ENCODE measurements around the gene ARHGEF26.
A peak's percentile ranks its signal among the peaks of the same experiment; 100 is the strongest.

ARHGEF26 gene

DNA sequence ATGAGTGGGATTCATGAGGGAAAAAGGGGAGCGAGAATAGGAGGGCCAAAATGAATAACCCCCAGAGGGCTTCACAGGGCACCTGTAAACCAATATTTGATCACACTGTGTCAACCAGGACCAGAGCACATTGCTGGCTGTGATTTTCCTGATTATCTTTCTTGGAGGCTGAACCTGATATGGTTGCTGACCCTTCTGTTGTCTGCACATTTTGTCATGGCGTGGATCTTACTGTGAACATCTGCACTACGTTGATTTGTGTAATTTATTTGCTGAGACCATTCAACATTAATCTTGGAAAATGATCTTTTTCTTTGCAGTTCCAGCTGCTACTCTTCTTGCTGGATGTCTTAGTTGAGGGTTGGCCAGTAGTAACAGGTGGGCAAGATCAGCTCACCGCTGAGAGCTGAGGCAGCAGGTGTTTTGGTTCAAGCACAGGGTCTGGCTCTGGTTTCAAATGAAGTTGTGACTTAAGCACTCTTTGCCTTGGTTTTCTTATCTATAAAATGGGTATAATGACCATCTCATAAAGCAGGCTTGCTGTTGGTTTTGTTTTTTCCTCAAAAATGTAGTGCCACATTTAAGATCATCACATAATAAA is 61.2 kb downstream of the ARHGEF26 start:
- TF ChIP-seq, protein P1, sequence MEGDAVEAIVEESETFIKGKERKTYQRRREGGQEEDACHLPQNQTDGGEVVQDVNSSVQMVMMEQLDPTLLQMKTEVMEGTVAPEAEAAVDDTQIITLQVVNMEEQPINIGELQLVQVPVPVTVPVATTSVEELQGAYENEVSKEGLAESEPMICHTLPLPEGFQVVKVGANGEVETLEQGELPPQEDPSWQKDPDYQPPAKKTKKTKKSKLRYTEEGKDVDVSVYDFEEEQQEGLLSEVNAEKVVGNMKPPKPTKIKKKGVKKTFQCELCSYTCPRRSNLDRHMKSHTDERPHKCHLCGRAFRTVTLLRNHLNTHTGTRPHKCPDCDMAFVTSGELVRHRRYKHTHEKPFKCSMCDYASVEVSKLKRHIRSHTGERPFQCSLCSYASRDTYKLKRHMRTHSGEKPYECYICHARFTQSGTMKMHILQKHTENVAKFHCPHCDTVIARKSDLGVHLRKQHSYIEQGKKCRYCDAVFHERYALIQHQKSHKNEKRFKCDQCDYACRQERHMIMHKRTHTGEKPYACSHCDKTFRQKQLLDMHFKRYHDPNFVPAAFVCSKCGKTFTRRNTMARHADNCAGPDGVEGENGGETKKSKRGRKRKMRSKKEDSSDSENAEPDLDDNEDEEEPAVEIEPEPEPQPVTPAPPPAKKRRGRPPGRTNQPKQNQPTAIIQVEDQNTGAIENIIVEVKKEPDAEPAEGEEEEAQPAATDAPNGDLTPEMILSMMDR (IDR thresholded peaks at IDR 0.05) = no peak
- H3K4me3 ChIP-seq = no peak overlapping the region
- peak overlapping the region; percentile 71 to 80 for H3K27ac ChIP-seq
- DNase-seq (ENCODE audit: low spot score) = no peak

GRCh38 chr3:154182975-154183374 is 61.8 kb downstream of the ARHGEF26 start:
- TF ChIP-seq, protein P1 (IDR thresholded peaks at IDR 0.05) = no peak
- DNase-seq (ENCODE audit: low spot score) = no peak
- Histone ChIP-seq H3K4me3 (no peak overlapping the region), H3K27ac (peak overlapping the region; percentile 16 to 80)

- no peak for DNase-seq (ENCODE audit: low spot score)
- TF ChIP-seq, protein P1 (IDR thresholded peaks at IDR 0.05) = no peak
- Histone ChIP-seq H3K27ac (peak overlapping the region in 1 of 2 donors; percentile 44), H3K4me3 (no peak overlapping the region)
Observed at GRCh38 chr3:154184582-154184981, 63.4 kb downstream of the ARHGEF26 start.

- H3K27ac ChIP-seq = no peak overlapping the region
- DNase-seq (ENCODE audit: low spot score) = no peak
- no peak overlapping the region for H3K4me3 ChIP-seq
- TF ChIP-seq, protein P1 (IDR thresholded peaks at IDR 0.05) = no peak
Observed at GRCh38 chr3:154188437-154188836, 67.2 kb downstream of the ARHGEF26 start.

- DNase-seq (ENCODE audit: low spot score) = no peak
- Histone ChIP-seq H3K27ac (no peak overlapping the region), H3K4me3 (no peak overlapping the region)
- TF ChIP-seq, protein P1 (IDR thresholded peaks at IDR 0.05) = no peak
Observed at GRCh38 chr3:154188846-154189245, 67.7 kb downstream of the ARHGEF26 start.

DNA sequence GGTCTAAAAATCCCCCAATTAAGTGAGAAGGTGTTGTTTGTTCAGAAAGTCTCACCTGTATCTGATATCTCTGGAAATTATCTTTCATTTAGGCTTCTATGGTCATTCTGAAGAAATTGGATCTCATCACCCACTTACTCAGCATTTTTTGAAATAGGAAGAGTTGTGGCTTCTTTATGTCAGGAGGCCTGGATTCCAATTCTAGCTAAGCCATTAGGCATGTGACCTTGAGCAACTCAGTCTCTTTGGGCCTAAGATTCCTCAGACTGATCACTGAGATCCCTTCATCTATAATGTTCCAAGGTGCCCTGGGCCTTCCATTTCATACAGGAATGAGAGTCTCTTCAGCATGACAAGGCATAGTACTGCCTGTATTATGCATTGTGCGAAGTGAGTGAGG is 70.3 kb downstream of the ARHGEF26 start:
- H3K27ac ChIP-seq = no peak overlapping the region

DNA sequence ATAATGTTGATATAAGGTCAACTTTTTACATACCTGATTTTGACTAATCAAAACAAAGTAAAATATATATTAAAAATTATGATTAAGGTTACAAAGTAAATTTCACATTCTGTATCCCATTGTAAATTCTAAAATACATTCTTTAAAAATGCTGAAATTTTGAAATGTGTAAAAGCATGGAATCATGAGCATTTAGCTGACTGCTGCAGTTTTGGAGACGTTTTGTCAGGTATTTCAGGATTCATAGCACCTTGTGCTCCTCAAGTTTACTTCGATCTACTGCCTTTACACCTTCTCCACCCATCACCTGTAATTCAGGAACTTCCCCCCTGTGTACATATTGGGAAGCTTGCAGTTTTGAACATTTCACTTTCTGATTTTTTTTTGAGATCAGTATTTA is 71.0 kb downstream of the ARHGEF26 start:
- Histone ChIP-seq H3K4me3 (no peak overlapping the region), H3K27ac (no peak overlapping the region)
- no peak for DNase-seq (ENCODE audit: low spot score)
- TF ChIP-seq, protein P1 (IDR thresholded peaks at IDR 0.05) = no peak

More for the DNA sequence above, 70.3 kb downstream of the ARHGEF26 start:
- TF ChIP-seq, protein P1 (IDR thresholded peaks at IDR 0.05) = no peak
- DNase-seq (ENCODE audit: low spot score) = no peak
- H3K4me3 ChIP-seq = no peak overlapping the region

Measured in coronary artery (tissue), 2 donors.